Measurements from ENCODE around the gene TEAD3. TPM values are rescaled to one million over a fixed set of nuclear protein-coding genes. Genes with fewer than 3 reads are reported as not detected.

Gene TEAD3
- total RNA-seq (2022; extraction: Qiagen RNA extraction; ENCODE audit: low read depth): 4.6 to 8.5 TPM (median 6.3 TPM) in 5 replicates

DNA sequence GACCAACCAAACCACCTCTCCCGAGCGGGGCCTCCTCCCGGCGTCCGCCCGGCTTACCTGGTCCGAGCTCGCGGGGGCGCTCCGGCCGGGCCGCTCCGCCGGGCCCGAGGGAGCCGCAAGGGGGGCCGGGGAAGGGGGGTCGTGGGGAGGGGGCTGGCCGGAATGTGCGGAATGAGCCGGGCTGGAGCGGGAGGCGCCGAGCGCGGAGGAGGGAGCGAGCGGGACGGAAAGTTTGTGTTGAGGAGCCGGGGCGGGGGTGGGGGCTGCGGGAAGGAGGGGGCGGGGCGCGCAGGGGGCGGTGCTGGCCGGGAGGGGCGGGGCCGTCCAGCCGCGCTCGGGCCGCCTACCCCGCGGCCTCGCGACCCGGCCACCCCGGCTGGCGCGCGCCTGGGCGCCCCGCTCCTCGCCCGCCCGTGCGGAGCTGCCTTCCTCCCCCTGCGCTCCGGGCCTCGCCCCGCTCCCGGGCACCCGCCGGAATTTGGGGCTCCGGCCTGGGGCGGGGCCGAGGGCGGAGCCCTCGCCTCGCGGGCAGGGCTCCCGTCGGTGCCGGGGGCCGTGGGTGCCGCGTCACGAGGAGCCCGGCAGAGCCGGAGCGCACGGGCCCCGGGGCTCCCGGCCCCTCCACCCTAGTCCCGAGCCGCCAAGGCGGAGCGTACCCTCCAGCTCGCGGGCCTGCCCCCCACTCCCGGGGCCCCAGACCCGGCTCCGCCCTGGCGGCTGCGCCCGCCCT is at the start of gene TEAD3:
TEAD3 (minus strand) TSS at position 239 of the 730 bp plus-strand sequence.

DNA sequence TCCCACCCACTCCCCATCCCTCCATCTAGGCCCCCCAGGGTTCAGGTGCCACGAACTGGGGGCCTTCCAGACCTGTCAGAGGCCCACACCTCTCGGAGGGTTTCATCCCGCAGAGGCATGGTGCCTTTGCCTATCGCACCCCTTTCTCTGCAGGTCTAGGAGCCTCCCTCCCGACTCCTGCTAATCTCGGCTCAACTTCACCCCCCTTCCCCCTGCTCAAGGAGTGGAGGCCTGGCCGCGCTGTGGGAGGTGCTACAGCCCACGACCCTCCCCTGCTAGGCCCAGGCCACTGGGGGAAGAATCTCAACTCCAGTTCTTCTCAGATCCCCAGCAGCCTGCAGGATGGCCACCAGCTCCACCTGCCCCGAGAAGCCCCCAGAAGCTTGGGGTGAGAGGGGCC is 15.9 kb upstream of the TEAD3 start, which contains the start of gene TULP1:
TULP1 (minus strand) TSS at position 157 of the 400 bp plus-strand sequence; CDS start at position 119, 38 bp downstream.

GRCh38 chr6:35468181-35468979 is 28.5 kb downstream of the TEAD3 start, which contains the start of gene RPL10A:
Gene RPL10A, plus strand, starts transcription at chr6:35468401. Its CDS starts 34 bp downstream, at chr6:35468435.

GRCh38 chr6:35452183-35453090 is 44.4 kb downstream of the TEAD3 start, which contains the start of gene FANCE:
Gene FANCE, plus strand, starts transcription at chr6:35452338. Its CDS starts 208 bp downstream, at chr6:35452546.

Other genes with a start within 250 kb of the TEAD3 start
- gene ZNF76, start 237.3 kb downstream of the TEAD3 start, total RNA-seq (2022; extraction: Qiagen RNA extraction; ENCODE audit: low read depth): 6.3 to 11.4 TPM (median 11.0 TPM) in 5 replicates
- 0.07 to 0.18 TPM (median 0.13 TPM) in 3 of 5 replicates, not detected in the others for gene DEF6, start 199.3 kb downstream of the TEAD3 start, total RNA-seq (2022; extraction: Qiagen RNA extraction; ENCODE audit: low read depth)
- 4.1 to 7.6 TPM (median 6.0 TPM) in 5 replicates for gene PPARD, start 154.5 kb downstream of the TEAD3 start, total RNA-seq (2022; extraction: Qiagen RNA extraction; ENCODE audit: low read depth)
- gene FANCE, start 44.7 kb downstream of the TEAD3 start, total RNA-seq (2022; extraction: Qiagen RNA extraction; ENCODE audit: low read depth): 2.8 to 3.7 TPM (median 3.2 TPM) in 5 replicates
- gene RPL10A, start 28.7 kb downstream of the TEAD3 start, total RNA-seq (2022; extraction: Qiagen RNA extraction; ENCODE audit: low read depth): 1,342 to 1,550 TPM (median 1,448 TPM) in 5 replicates
- not detected in 5 replicates for gene TULP1, start 15.8 kb upstream of the TEAD3 start, total RNA-seq (2022; extraction: Qiagen RNA extraction; ENCODE audit: low read depth)
- 54.6 to 94.6 TPM (median 68.1 TPM) in 5 replicates for gene FKBP5, start 191.8 kb upstream of the TEAD3 start, total RNA-seq (2022; extraction: Qiagen RNA extraction; ENCODE audit: low read depth)
- 0.22 to 0.96 TPM (median 0.40 TPM) in 4 of 5 replicates, not detected in the other for gene ARMC12, start 240.0 kb upstream of the TEAD3 start, total RNA-seq (2022; extraction: Qiagen RNA extraction; ENCODE audit: low read depth)

Data from A549 treated with ZK216348 at 1 μM for 4 hours (cell line).